ENCODE results near the gene IL20. TPM values are rescaled to one million over a fixed set of nuclear protein-coding genes. Genes with fewer than 3 reads are reported as not detected.
A peak's percentile ranks its signal among the peaks of the same experiment; 100 is the strongest.

The IL20 gene
- total and polyA plus RNA-seq, 11 donors, result not detected

GRCh38 chr1:206918076-206918475, 52.7 kb downstream of the IL20 start:
- no peaks in the 10 kb centered on the region for H3K9me3 ChIP-seq
- H3K4me1 ChIP-seq, result peaks cover 0 to 26% (median 0%) of the 10 kb centered on the region in 12 donors
- WGBS, 4 donors, result 72 to 77% (median 74%) methylated on average over 3 of the region's 3 CpGs
- no peaks in the 10 kb centered on the region for H3K36me3 ChIP-seq
- no peak overlapping the region for H3K27ac ChIP-seq
- TF ChIP-seq POLR2A (IDR thresholded peaks at IDR 0.05) (no peak), CTCF (IDR thresholded peaks at IDR 0.05) (no peak)
- intact Hi-C loops (cut with DNase I), result loop anchor here in 4 of 10 donors (10.0 kb wide), 4 partner anchors 113 to 433 kb away; no protein-coding TSS in a partner anchor
- H3K27me3 ChIP-seq, result peaks cover 0 to 5% (median 0%) of the 10 kb centered on the region in 9 donors
- peak overlapping the region in 1 of 12 donors; percentile 1 for H3K4me3 ChIP-seq
- ATAC-seq, result no peak
- DNase-seq, result no peak

Other genes with a start within 250 kb of the IL20 start
- gene DYRK3, start 230.1 kb upstream of the IL20 start, total RNA-seq, result 10 to 100 TPM; 11.2 to 32.5 (median 15.9) TPM
- gene DYRK3, start 230.1 kb upstream of the IL20 start, polyA plus RNA-seq, result 10 to 100 TPM in 1 of 2 donors, 1 to 10 TPM in 1; 6.5 to 26.0 TPM
- 100 to 1,000 TPM; 163 to 327 (median 223) TPM for gene MAPKAPK2, start 180.7 kb upstream of the IL20 start, total RNA-seq
- 100 to 1,000 TPM; 126 to 227 TPM for gene MAPKAPK2, start 180.7 kb upstream of the IL20 start, polyA plus RNA-seq
- not detected for gene IL19, start 94.8 kb upstream of the IL20 start, total RNA-seq
- not detected for gene IL19, start 94.8 kb upstream of the IL20 start, polyA plus RNA-seq
- gene IL10, start 93.1 kb upstream of the IL20 start, total RNA-seq, result 1 to 10 TPM in 3 of 9 donors, under 1 TPM in 5, not detected in 1; 0.50 to 5.0 (median 0.88) TPM
- 1 to 10 TPM in 1 of 2 donors, under 1 TPM in 1; 0.27 to 1.0 TPM for gene IL10, start 93.1 kb upstream of the IL20 start, polyA plus RNA-seq
- not detected for gene IL24, start 31.8 kb downstream of the IL20 start, total RNA-seq
- gene IL24, start 31.8 kb downstream of the IL20 start, polyA plus RNA-seq, result 1 to 10 TPM in 1 of 2 donors, not detected in 1; 1.6 TPM
- 10 to 100 TPM in 1 of 9 donors, 1 to 10 TPM in 8; 1.3 to 16.3 (median 3.2) TPM for gene FCMR, start 56.3 kb downstream of the IL20 start, total RNA-seq
- 1 to 10 TPM in 1 of 2 donors, under 1 TPM in 1; 0.99 to 4.0 TPM for gene FCMR, start 56.3 kb downstream of the IL20 start, polyA plus RNA-seq
- under 1 TPM in 2 of 9 donors, not detected in 7; 0.42 to 0.49 TPM for gene PIGR, start 80.8 kb downstream of the IL20 start, total RNA-seq
- gene PIGR, start 80.8 kb downstream of the IL20 start, polyA plus RNA-seq, result under 1 TPM; 0.04 to 0.64 TPM
- not detected for gene FCAMR, start 104.8 kb downstream of the IL20 start, total RNA-seq
- gene FCAMR, start 104.8 kb downstream of the IL20 start, polyA plus RNA-seq, result not detected
- gene C1orf116, start 167.1 kb downstream of the IL20 start, total RNA-seq, result 1 to 10 TPM in 3 of 9 donors, under 1 TPM in 6; 0.42 to 3.3 (median 0.85) TPM
- under 1 TPM; 0.08 to 0.28 TPM for gene C1orf116, start 167.1 kb downstream of the IL20 start, polyA plus RNA-seq
- 1 to 10 TPM; 3.9 to 7.4 (median 6.1) TPM for gene YOD1, start 185.6 kb downstream of the IL20 start, total RNA-seq
- 1 to 10 TPM; 1.9 to 4.5 TPM for gene YOD1, start 185.6 kb downstream of the IL20 start, polyA plus RNA-seq
- 100 to 1,000 TPM in 3 of 9 donors, 10 to 100 TPM in 6; 34.2 to 130 (median 64.0) TPM for gene PFKFB2, start 187.7 kb downstream of the IL20 start, total RNA-seq
- 10 to 100 TPM; 16.0 to 45.7 TPM for gene PFKFB2, start 187.7 kb downstream of the IL20 start, polyA plus RNA-seq
- 1 to 10 TPM in 2 of 9 donors, under 1 TPM in 1, not detected in 6; 0.20 to 3.3 (median 1.3) TPM for gene C4BPB, start 223.2 kb downstream of the IL20 start, total RNA-seq
- not detected for gene C4BPB, start 223.2 kb downstream of the IL20 start, polyA plus RNA-seq
- gene C4BPA, start 238.6 kb downstream of the IL20 start, total RNA-seq, result not detected
- gene C4BPA, start 238.6 kb downstream of the IL20 start, polyA plus RNA-seq, result under 1 TPM in 1 of 2 donors, not detected in 1; 0.03 TPM